H1 (cell line): Measurements from ENCODE around the gene RANBP17. TPM values are rescaled to one million over a fixed set of nuclear protein-coding genes. Genes with fewer than 3 reads are reported as not detected.

ENCODE experiments used
- BACH1 ChIP-seq: IDR thresholded peaks from 2 replicates; pipeline ENCODE4 v1.6.1; 2012; ENCODE audit warnings: low read length, improper control_type of control experiment
- CHD1 ChIP-seq: IDR thresholded peaks from 2 replicates; pipeline ENCODE4 v1.6.1; 2012; ENCODE audit warnings: low read depth, low read length, improper control_type of control experiment
- CHD2 ChIP-seq: IDR thresholded peaks from 2 replicates; pipeline ENCODE4 v1.6.1; 2012; ENCODE audit warnings: low read length, improper control_type of control experiment
- CHD7 ChIP-seq: fragments of 300-600 bp; sonication (generic); IDR thresholded peaks from 2 replicates; pipeline ENCODE4 v1.7.1; 2012; ENCODE audit warnings: low read length, moderate library complexity, mild to moderate bottlenecking, inconsistent platforms; ENCODE audit not compliant: insufficient replicate concordance
- E2F6 ChIP-seq: IDR thresholded peaks from 2 replicates; pipeline ENCODE4 v1.6.1; 2012; ENCODE audit warnings: inconsistent platforms
- EZH2 ChIP-seq: fragments of 200-600 bp; sonication (generic); IDR thresholded peaks from 2 replicates; pipeline ENCODE4 v1.7.1; 2012; ENCODE audit warnings: low read depth, mild to moderate bottlenecking, moderate library complexity, low read length, inconsistent platforms; ENCODE audit not compliant: severe bottlenecking
- KDM1A ChIP-seq: fragments of 200-600, 300-600 bp; sonication (generic); IDR thresholded peaks from 2 replicates; pipeline ENCODE4 v1.7.1; 2016; ENCODE audit warnings: mild to moderate bottlenecking, low read length, borderline replicate concordance
- NANOG ChIP-seq: IDR thresholded peaks from 2 replicates; pipeline ENCODE4 v1.6.1; 2011; ENCODE audit warnings: low read length, low read depth, mild to moderate bottlenecking, inconsistent platforms; ENCODE audit not compliant: insufficient read depth, poor library complexity, severe bottlenecking
- RAD21 ChIP-seq, 2 experiments: IDR thresholded peaks in 1 of 2; conservative IDR thresholded peaks in 1 of 2; 2 replicates each; pipeline ENCODE4 v1.6.1; 2011; ENCODE audit warnings: low read depth in 2 of 2, low read length in 2 of 2, improper control_type of control experiment in 1 of 2, inconsistent platforms in 1 of 2, mild to moderate bottlenecking in 1 of 2, moderate library complexity in 1 of 2
- SIX5 ChIP-seq: IDR thresholded peaks from 2 replicates; pipeline ENCODE4 v1.6.1; 2011; ENCODE audit warnings: mild to moderate bottlenecking, low read depth, low read length
- ZNF274 ChIP-seq: IDR thresholded peaks from 2 replicates; pipeline ENCODE4 v1.7.0; 2012; ENCODE audit warnings: low read length, borderline replicate concordance; ENCODE audit errors: extremely low read depth
- polyA plus RNA-seq, 7 experiments: library from polyadenylated mRNA; depleted of rRNA in 3 of 7; stranded (reverse) in 5 of 7; unstranded in 2 of 7; fragments of >200 nt in 5 of 7; fragments of 200-250 nt in 2 of 7; gene quantifications; 1 replicate in 5 of 7; 2 replicates in 1 of 7; 4 replicates in 1 of 7; pipeline versions ENCODE4 v1.2.1 to v1.2.3, GENCODE V29; 2011 to 2013; ENCODE audit warnings: missing spikeins in 2 of 7, mixed read lengths in 2 of 7
- total RNA-seq: library from RNA; stranded (reverse); fragmentation: NEBNext Ultra II Directional; extraction: Animal tissue kit (Norgen Biotek cat#: 25700); gene quantifications from 2 replicates; pipeline ENCODE4 v1.2.1, GENCODE V29; 2021

The RANBP17 gene
- total and polyA plus RNA-seq, 2 of the 8 experiments (the other 6 are each of a cell fraction or from before 2014, with no cell fraction given) = 8.6 to 21.3 TPM

GRCh38 chr5:171122372-171122771 lies 260.6 kb downstream of the RANBP17 start (continued):
- TF ChIP-seq CHD7 (no peak), ZNF274 (no peak), KDM1A (no peak), E2F6 (no peak), RAD21 (IDR thresholded peaks at IDR 0.05 in 1 of 2, conservative IDR thresholded peaks at IDR 0.05 in 1 of 2; ENCODE audit: low read depth in 2 of 2, low read length in 2 of 2) (no peak), CHD1 (no peak), BACH1 (no peak), NANOG (no peak), CHD2 (no peak), SIX5 (no peak), EZH2 (no peak)
